H1 (cell line): ENCODE results near the gene CAMK1. TPM values are rescaled to one million over a fixed set of nuclear protein-coding genes. Genes with fewer than 3 reads are reported as not detected.

Experiments
- CTCF ChIA-PET: fragments of 300-600 bp; sonication (Branson Sonifier 250); formaldehyde crosslinking; loops from one replicate; lab custom pipeline; 2021; ENCODE audit not compliant: partially characterized antibody; lab: Charles Lee
- POLR2A ChIA-PET: fragments of 300-600 bp; sonication (Branson Sonifier 250); formaldehyde crosslinking; loops from one replicate; lab custom pipeline; 2021; ENCODE audit warnings: inconsistent platforms; ENCODE audit not compliant: partially characterized antibody; lab: Charles Lee
- DNase-seq, 2 experiments: peaks; one replicate each; pipeline versions ENCODE4 v3.0.0 to v3.0.0-alpha.2; 2010 to 2022; ENCODE audit warnings: low spot score in 2 of 2, low read depth in 1 of 2, mixed read lengths in 1 of 2
- FAIRE-seq: peaks from 2 replicates; lab custom pipeline; 2011; peaks lifted over from hg19 to GRCh38; lab: Jason Lieb, UNC
- H2AFZ ChIP-seq: 2 replicates; pipeline ENCODE4 v1.8.1; 2012; ENCODE audit warnings: low read length, inconsistent platforms
- H2AK5ac ChIP-seq: 2 replicates; pipeline ENCODE4 v1.6.1; 2013; ENCODE audit warnings: low read depth, low read length
- H2BK120ac ChIP-seq: replicated peaks from 2 replicates; pipeline ENCODE3; 2013; ENCODE audit warnings: low read depth, low read length, inconsistent platforms
- H2BK12ac ChIP-seq: 2 replicates; pipeline ENCODE4 v1.6.1; 2013; ENCODE audit warnings: low read depth, low read length
- H2BK15ac ChIP-seq: 2 replicates; pipeline ENCODE4 v1.6.1; 2013; ENCODE audit warnings: low read length
- H2BK20ac ChIP-seq: 2 replicates; pipeline ENCODE4 v1.6.1; 2013; ENCODE audit warnings: low read length
- H2BK5ac ChIP-seq: 2 replicates; pipeline ENCODE4 v1.6.1; 2013; ENCODE audit warnings: low read depth, low read length
- H3K14ac ChIP-seq: 2 replicates; pipeline ENCODE4 v1.6.1; 2013; ENCODE audit warnings: inconsistent platforms; ENCODE audit not compliant: insufficient read length
- H3K18ac ChIP-seq: 2 replicates; pipeline ENCODE4 v1.6.1; 2013; ENCODE audit warnings: low read length; ENCODE audit errors: extremely low read depth
- H3K23ac ChIP-seq: 2 replicates; pipeline ENCODE4 v1.6.1; 2013; ENCODE audit warnings: inconsistent platforms; ENCODE audit not compliant: insufficient read length
- H3K23me2 ChIP-seq: 2 replicates; pipeline ENCODE4 v1.6.1; 2013; ENCODE audit warnings: low read depth, low read length
- H3K27ac ChIP-seq: 2 replicates; pipeline ENCODE4 v1.6.1; 2011; ENCODE audit warnings: low read depth, low read length, inconsistent platforms
- H3K27me3 ChIP-seq, 4 experiments: replicated peaks in 1 of 4; 1 replicate in 1 of 4; 2 replicates in 3 of 4; pipeline versions ENCODE4 v1.6.1 to v1.8.1; 2011 to 2013; ENCODE audit warnings: low read length in 3 of 4, mild to moderate bottlenecking in 3 of 4, inconsistent platforms in 2 of 4, mixed read lengths in 2 of 4, moderate library complexity in 1 of 4; ENCODE audit not compliant: control insufficient read depth in 3 of 4, insufficient read depth in 3 of 4; ENCODE audit errors: extremely low read depth in 1 of 4
- H3K36me3 ChIP-seq, 4 experiments: 2 replicates each; pipeline versions ENCODE4 v1.6.1 to v1.8.1; 2011 to 2013; ENCODE audit warnings: mild to moderate bottlenecking in 4 of 4, low read length in 3 of 4, moderate library complexity in 2 of 4, control low read depth in 1 of 4, inconsistent platforms in 1 of 4; ENCODE audit not compliant: insufficient read depth in 4 of 4, control insufficient read depth in 2 of 4
- H3K4ac ChIP-seq: replicated peaks from 2 replicates; pipeline ENCODE3; 2013; ENCODE audit warnings: low read length, low read depth, mixed read lengths, inconsistent platforms; ENCODE audit not compliant: insufficient read length
- H3K4me1 ChIP-seq, 4 experiments: replicated peaks in 1 of 4; 1 replicate in 1 of 4; 2 replicates in 3 of 4; pipeline versions ENCODE4 v1.6.1 to v1.8.1; 2011 to 2013; ENCODE audit warnings: low read length in 3 of 4, inconsistent platforms in 2 of 4, mixed read lengths in 1 of 4; ENCODE audit not compliant: insufficient read depth in 4 of 4, control insufficient read depth in 3 of 4
- H3K4me2 ChIP-seq, 2 experiments: 2 replicates each; pipeline versions ENCODE4 v1.6.1 to v1.8.1; 2011 to 2013; ENCODE audit warnings: low read depth in 2 of 2, low read length in 2 of 2, control low read depth in 1 of 2, inconsistent platforms in 1 of 2, mild to moderate bottlenecking in 1 of 2; ENCODE audit not compliant: insufficient read depth in 1 of 2
- H3K4me3 ChIP-seq, 4 experiments: fragments of 200-600, 300-600 bp in 1 of 4; sonication (generic), shearing (Covaris generic), sonication (Bioruptor Twin) in 1 of 4; 2 replicates each; pipeline versions ENCODE4 v1.5.1 to v1.8.1; 2011 to 2016; ENCODE audit warnings: low read length in 4 of 4, low read depth in 3 of 4, control low read depth in 2 of 4, inconsistent platforms in 2 of 4, mild to moderate bottlenecking in 2 of 4, mixed read lengths in 1 of 4, moderate library complexity in 1 of 4; ENCODE audit not compliant: insufficient read depth in 2 of 4; ENCODE audit errors: extremely low read depth in 1 of 4
- H3K56ac ChIP-seq: replicated peaks from 2 replicates; pipeline ENCODE3; 2013; ENCODE audit warnings: low read depth, mild to moderate bottlenecking, mixed read lengths, low read length, inconsistent platforms; ENCODE audit not compliant: insufficient read length
- H3K79me1 ChIP-seq: 2 replicates; pipeline ENCODE4 v1.6.1; 2013; ENCODE audit warnings: low read depth, low read length, control low read depth
- H3K79me2 ChIP-seq, 2 experiments: 2 replicates each; pipeline versions ENCODE4 v1.6.1 to v1.8.1; 2012 to 2013; ENCODE audit warnings: low read length in 2 of 2, mild to moderate bottlenecking in 2 of 2, inconsistent platforms in 1 of 2; ENCODE audit not compliant: insufficient read depth in 2 of 2, control insufficient read depth in 1 of 2
- H3K9ac ChIP-seq, 4 experiments: replicated peaks in 1 of 4; 1 replicate in 1 of 4; 2 replicates in 3 of 4; pipeline versions ENCODE4 v1.6.1 to v1.8.1; 2011 to 2013; ENCODE audit warnings: low read depth in 3 of 4, low read length in 3 of 4, control low read depth in 2 of 4, mild to moderate bottlenecking in 2 of 4, moderate library complexity in 2 of 4, inconsistent platforms in 1 of 4; ENCODE audit errors: extremely low read depth in 1 of 4
- H3K9me3 ChIP-seq, 2 experiments: 2 replicates each; pipeline versions ENCODE4 v1.6.1 to v1.8.1; 2012 to 2013; ENCODE audit warnings: mild to moderate bottlenecking in 2 of 2, moderate library complexity in 2 of 2, control low read depth in 1 of 2, inconsistent platforms in 1 of 2, low read depth in 1 of 2, low read length in 1 of 2, mixed read lengths in 1 of 2; ENCODE audit not compliant: insufficient read depth in 2 of 2
- H4K20me1 ChIP-seq, 2 experiments: replicated peaks in 1 of 2; 2 replicates each; pipeline versions ENCODE3 to v1.8.1; 2011 to 2013; ENCODE audit warnings: inconsistent platforms in 2 of 2, low read length in 2 of 2, mild to moderate bottlenecking in 1 of 2; ENCODE audit not compliant: insufficient read depth in 2 of 2, control insufficient read depth in 1 of 2
- H4K5ac ChIP-seq: 2 replicates; pipeline ENCODE4 v1.6.1; 2013; ENCODE audit warnings: low read length, low read depth, mixed read lengths, inconsistent platforms; ENCODE audit not compliant: insufficient read length
- H4K8ac ChIP-seq: 2 replicates; pipeline ENCODE4 v1.8.0; 2013; ENCODE audit warnings: mild to moderate bottlenecking, moderate library complexity, low read length, inconsistent platforms; ENCODE audit not compliant: insufficient read depth; ENCODE audit errors: extremely low read depth
- H4K91ac ChIP-seq: replicated peaks from 2 replicates; pipeline ENCODE3; 2013; ENCODE audit warnings: low read length, mixed read lengths, inconsistent platforms; ENCODE audit not compliant: insufficient read length
- CTBP2 ChIP-seq: IDR thresholded peaks from 2 replicates; pipeline ENCODE4 v1.7.0; 2011; ENCODE audit warnings: borderline replicate concordance, mild to moderate bottlenecking, moderate library complexity, mixed read lengths, low read length; ENCODE audit not compliant: insufficient read depth, insufficient read length
- POLR2AphosphoS5 ChIP-seq: IDR thresholded peaks from 2 replicates; pipeline ENCODE4 v1.6.1; 2011; ENCODE audit warnings: low read depth, low read length
- RBBP5 ChIP-seq: IDR thresholded peaks from 2 replicates; pipeline ENCODE4 v1.7.1; 2012; ENCODE audit warnings: low read depth, mild to moderate bottlenecking, inconsistent platforms, low read length, moderate library complexity, borderline replicate concordance
- WGBS, 2 experiments: shearing (Covaris generic) in 1 of 2; methylation state at CpG; one replicate each; pipeline versions ENCODE4 v1.1.6 to v1.1.7; 2013 to 2015; ENCODE audit warnings: low lambda C conversion rate in 2 of 2, mixed read lengths in 2 of 2, inconsistent platforms in 1 of 2, low coverage in 1 of 2, missing lambda C conversion rate in 1 of 2; ENCODE audit not compliant: insufficient replicate concordance in 2 of 2, insufficient coverage in 1 of 2, insufficient read length in 1 of 2; ENCODE audit errors: extremely low coverage in 1 of 2, missing lambda C conversion rate in 1 of 2; 5-methylcytosine and 5-hydroxymethylcytosine counted together
- polyA plus RNA-seq, 7 experiments: library from polyadenylated mRNA; depleted of rRNA in 3 of 7; stranded (reverse) in 5 of 7; unstranded in 2 of 7; fragments of >200 nt in 5 of 7; fragments of 200-250 nt in 2 of 7; gene quantifications; 1 replicate in 5 of 7; 2 replicates in 1 of 7; 4 replicates in 1 of 7; pipeline versions ENCODE4 v1.2.1 to v1.2.3, GENCODE V29; 2011 to 2013; ENCODE audit warnings: missing spikeins in 2 of 7, mixed read lengths in 2 of 7
- total RNA-seq: library from RNA; stranded (reverse); fragmentation: NEBNext Ultra II Directional; extraction: Animal tissue kit (Norgen Biotek cat#: 25700); gene quantifications from 2 replicates; pipeline ENCODE4 v1.2.1, GENCODE V29; 2021

The CAMK1 gene
- total and polyA plus RNA-seq, 2 of the 8 experiments (the other 6 are each of a cell fraction or from before 2014, with no cell fraction given): 4.9 to 5.1 TPM

DNA sequence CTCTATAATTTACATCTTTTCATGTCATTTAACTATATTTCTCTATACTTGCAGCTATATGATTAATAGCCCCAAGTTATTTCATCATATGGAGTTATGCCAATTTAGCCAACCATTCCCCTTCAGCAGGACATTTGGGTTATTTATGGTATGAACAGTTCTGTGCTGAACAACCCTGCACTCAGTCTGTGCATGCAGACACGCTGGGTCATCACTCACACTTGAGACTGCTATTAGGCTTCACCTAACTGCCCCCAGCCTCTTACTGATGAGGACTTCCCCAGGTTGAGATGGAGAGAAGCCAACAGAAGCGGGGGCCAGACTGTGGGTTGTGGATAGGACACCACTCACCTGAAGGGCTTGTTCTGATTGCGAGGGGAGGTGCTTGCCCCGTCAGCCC lies 15.2 kb upstream of the CAMK1 start:
- peaks cover 6 to 57% (median 35%) of the 10 kb centered on the region in 4 experiments for H3K36me3 ChIP-seq
- H3K23me2 ChIP-seq: no peaks in the 10 kb centered on the region
- no peak overlapping the region for H3K9ac ChIP-seq
- POLR2A ChIA-PET: interaction anchor here (0.6 to 2.4 kb wide), 4 partner anchors 8 to 35 kb away, joined by 3 to 10 read pairs (median 8); partner anchors contain the start of genes ARPC4, OGG1 and TADA3
- DNase-seq: no peak
- H3K79me2 ChIP-seq: no peaks in the 10 kb centered on the region
- no peak overlapping the region for H3K23ac ChIP-seq
- no peak overlapping the region for H4K5ac ChIP-seq
- H2AFZ ChIP-seq: no peak overlapping the region
- H3K27ac ChIP-seq: no peak overlapping the region
- CTCF ChIA-PET: interaction anchor here (1.3 to 1.8 kb wide), 3 partner anchors 17 to 22 kb away, joined by 3 to 4 read pairs (median 3); no protein-coding TSS in a partner anchor
- no peaks in the 10 kb centered on the region for H3K79me1 ChIP-seq
- H4K20me1 ChIP-seq: peaks cover 0 to 1% of the 10 kb centered on the region in 2 experiments
- no peak overlapping the region for H2BK15ac ChIP-seq
- H3K18ac ChIP-seq: no peak overlapping the region
- no peak overlapping the region for H2AK5ac ChIP-seq
- TF ChIP-seq RBBP5 (no peak), POLR2AphosphoS5 (no peak), CTBP2 (no peak)
- TF ChIP-seq, all 59 proteins: peak for 0
- Histone ChIP-seq H2BK20ac (no peak overlapping the region), H3K4me2 (no peak overlapping the region), H3K4me1 (no peaks in the 10 kb centered on the region), H3K9me3 (no peaks in the 10 kb centered on the region), H3K14ac (no peak overlapping the region), H2BK120ac (no peak overlapping the region), H4K91ac (no peak overlapping the region), H3K27me3 (no peaks in the 10 kb centered on the region), H4K8ac (no peak overlapping the region), H3K56ac (no peak overlapping the region), H3K4ac (no peak overlapping the region), H2BK12ac (no peak overlapping the region), H2BK5ac (no peak overlapping the region), H3K4me3 (no peak overlapping the region)
- no peak for FAIRE-seq
- WGBS, 2 experiments: 93% methylated on average over 4 of the region's 4 CpGs; no CpG with 5 or more reads in 1 of the 2 experiments
